Mesenchymal stem cell (in vitro differentiated cells and primary cell): ENCODE data around the gene DNAH12.

Experiments used
- DNase-seq: peaks from one replicate; pipeline ENCODE4 v3.0.0-alpha.2; 2013
- H2AFZ ChIP-seq: one replicate; pipeline ENCODE4 v1.6.1; 2013; ENCODE audit warnings: low read depth, mild to moderate bottlenecking, control low read depth, inconsistent platforms, low read length, moderate library complexity
- H2AK5ac ChIP-seq: 2 replicates; pipeline ENCODE4 v1.6.1; 2013; ENCODE audit warnings: low read length, moderate library complexity, mild to moderate bottlenecking, inconsistent platforms; ENCODE audit not compliant: severe bottlenecking
- H2BK120ac ChIP-seq: one replicate; pipeline ENCODE4 v1.6.1; 2013; ENCODE audit warnings: low read depth, mild to moderate bottlenecking, inconsistent platforms, low read length, moderate library complexity
- H2BK12ac ChIP-seq, 2 experiments: one replicate each; pipeline ENCODE4 v1.6.1; 2013; ENCODE audit warnings: inconsistent platforms in 2 of 2, low read length in 2 of 2, mild to moderate bottlenecking in 2 of 2, moderate library complexity in 2 of 2, control low read depth in 1 of 2
- H2BK15ac ChIP-seq: one replicate; pipeline ENCODE4 v1.6.1; 2013; ENCODE audit warnings: mild to moderate bottlenecking, low read depth, inconsistent platforms; ENCODE audit not compliant: poor library complexity, severe bottlenecking
- H2BK5ac ChIP-seq: 2 replicates; pipeline ENCODE4 v1.6.1; 2013; ENCODE audit warnings: low read depth, mild to moderate bottlenecking, low read length, control low read depth, inconsistent platforms; ENCODE audit not compliant: poor library complexity, severe bottlenecking
- H3K14ac ChIP-seq, 2 experiments: one replicate each; pipeline ENCODE4 v1.6.1; 2013; ENCODE audit warnings: inconsistent platforms in 2 of 2, low read length in 2 of 2, control low read depth in 1 of 2, mild to moderate bottlenecking in 1 of 2, moderate library complexity in 1 of 2
- H3K18ac ChIP-seq, 2 experiments: one replicate each; pipeline ENCODE4 v1.6.1; 2013; ENCODE audit warnings: inconsistent platforms in 2 of 2, low read length in 2 of 2, control low read depth in 1 of 2, low read depth in 1 of 2, mild to moderate bottlenecking in 1 of 2
- H3K23ac ChIP-seq, 2 experiments: one replicate each; pipeline ENCODE4 v1.6.1; 2013; ENCODE audit warnings: inconsistent platforms in 2 of 2, low read length in 2 of 2, mild to moderate bottlenecking in 2 of 2, moderate library complexity in 2 of 2, control low read depth in 1 of 2
- H3K27ac ChIP-seq: 2 replicates; pipeline ENCODE4 v1.5.1; 2013; ENCODE audit warnings: mild to moderate bottlenecking, moderate library complexity, low read length, control low read depth, inconsistent platforms; ENCODE audit not compliant: poor library complexity, severe bottlenecking
- H3K27me3 ChIP-seq, 2 experiments: 2 replicates each; pipeline versions ENCODE4 v1.6.1 to v1.7.0; 2013; ENCODE audit warnings: low read length in 2 of 2, mild to moderate bottlenecking in 2 of 2, moderate library complexity in 2 of 2, control low read depth in 1 of 2, inconsistent platforms in 1 of 2; ENCODE audit not compliant: control insufficient read depth in 1 of 2, insufficient read depth in 1 of 2
- H3K36me3 ChIP-seq, 2 experiments: 2 replicates each; pipeline versions ENCODE4 v1.6.1 to v1.7.0; 2013; ENCODE audit warnings: low read length in 2 of 2, control low read depth in 1 of 2, inconsistent platforms in 1 of 2, low read depth in 1 of 2, mild to moderate bottlenecking in 1 of 2; ENCODE audit not compliant: insufficient read depth in 2 of 2, control insufficient read depth in 1 of 2
- H3K4ac ChIP-seq, 2 experiments: one replicate each; pipeline ENCODE4 v1.6.1; 2013; ENCODE audit warnings: inconsistent platforms in 2 of 2, low read length in 2 of 2, mild to moderate bottlenecking in 2 of 2, moderate library complexity in 2 of 2, control low read depth in 1 of 2, low read depth in 1 of 2
- H3K4me1 ChIP-seq: 2 replicates; pipeline ENCODE4 v1.6.1; 2013; ENCODE audit warnings: low read depth, low read length, control low read depth; ENCODE audit not compliant: control insufficient read depth, insufficient read depth
- H3K4me2 ChIP-seq: 2 replicates; pipeline ENCODE4 v1.6.1; 2013; ENCODE audit warnings: low read length, mild to moderate bottlenecking, inconsistent platforms; ENCODE audit not compliant: poor library complexity, severe bottlenecking
- H3K4me3 ChIP-seq, 2 experiments: 2 replicates each; pipeline versions ENCODE4 v1.5.1 to v1.7.0; 2013; ENCODE audit warnings: low read length in 2 of 2, mild to moderate bottlenecking in 2 of 2, control low read depth in 1 of 2, low read depth in 1 of 2; ENCODE audit not compliant: insufficient read depth in 1 of 2
- H3K79me1 ChIP-seq: replicated peaks from 2 replicates; pipeline ENCODE4 v1.6.1; 2013; ENCODE audit warnings: mild to moderate bottlenecking, control low read depth, low read length, inconsistent platforms; ENCODE audit not compliant: poor library complexity, severe bottlenecking
- H3K9ac ChIP-seq: 2 replicates; pipeline ENCODE4 v1.7.0; 2013; ENCODE audit warnings: mild to moderate bottlenecking, low read length, moderate library complexity
- H3K9me3 ChIP-seq: 2 replicates; pipeline ENCODE4 v1.7.0; 2013; ENCODE audit warnings: mild to moderate bottlenecking, low read length; ENCODE audit not compliant: control insufficient read depth
- H4K8ac ChIP-seq: one replicate; pipeline ENCODE4 v1.6.1; 2013; ENCODE audit warnings: inconsistent platforms, mild to moderate bottlenecking, low read length, moderate library complexity
- H4K91ac ChIP-seq: one replicate; pipeline ENCODE4 v1.6.1; 2013; ENCODE audit warnings: mild to moderate bottlenecking, low read length, inconsistent platforms
- WGBS: methylation state at CpG from one replicate; pipeline ENCODE4 v1.1.7; 2013; ENCODE audit warnings: mixed read lengths; 5-methylcytosine and 5-hydroxymethylcytosine counted together

DNAH12 gene

DNA sequence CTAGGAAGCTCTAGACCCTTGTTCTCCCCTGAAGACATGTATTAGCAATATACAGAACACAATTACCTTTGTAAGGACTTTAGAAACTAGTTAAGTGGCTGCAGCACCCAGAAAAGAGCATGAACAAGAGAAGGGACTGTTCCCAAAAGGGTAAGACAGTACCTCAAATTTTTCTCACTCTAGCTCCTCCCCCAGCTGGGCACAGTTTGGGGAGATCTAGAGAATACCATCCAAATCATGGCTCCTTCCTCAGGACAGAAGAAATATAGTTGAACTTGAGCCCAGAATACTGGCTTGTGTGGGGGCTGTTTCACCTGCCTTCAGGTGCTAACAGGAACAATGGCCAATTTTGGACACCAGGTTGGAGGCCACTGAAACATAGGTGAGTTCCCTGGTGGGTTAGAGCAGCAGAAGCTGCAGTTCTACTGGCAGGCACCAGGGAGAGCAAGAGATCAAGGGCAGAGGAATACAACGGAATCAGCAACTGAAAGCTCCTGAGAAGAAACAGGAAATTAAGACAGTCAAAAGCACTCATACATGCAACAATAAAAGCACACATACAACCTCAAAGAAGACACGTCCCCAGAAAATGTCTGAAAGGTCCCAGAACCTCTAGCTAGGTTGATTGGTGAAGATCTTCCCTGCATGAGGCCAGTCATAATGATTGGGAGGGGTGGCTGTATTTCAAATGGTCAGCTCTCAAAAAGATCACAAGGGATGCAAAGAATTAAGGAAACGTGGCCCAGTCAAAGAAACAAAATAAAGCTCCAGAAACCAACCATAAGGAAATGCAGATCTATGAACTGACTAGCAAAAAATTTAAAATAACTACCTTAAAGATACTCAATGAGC is 146.7 kb downstream of the DNAH12 start:
- peak overlapping the region; percentile 42 for H3K9ac ChIP-seq
- no peak overlapping the region for H3K4me3 ChIP-seq
- H3K27ac ChIP-seq: no peak overlapping the region
- peak; percentile 65 for DNase-seq
- H3K9me3 ChIP-seq: peaks cover 4% of the 10 kb centered on the region
- no peaks in the 10 kb centered on the region for H3K27me3 ChIP-seq
- no peaks in the 10 kb centered on the region for H3K36me3 ChIP-seq
- H4K8ac ChIP-seq: no peak overlapping the region
- WGBS: 16% methylated on average over 3 of the region's 3 CpGs
- no peak overlapping the region for H3K14ac ChIP-seq
- H3K18ac ChIP-seq: no peak overlapping the region
- no peak overlapping the region for H2AFZ ChIP-seq
- H3K4ac ChIP-seq: no peak overlapping the region
- no peak overlapping the region for H3K23ac ChIP-seq
- no peak overlapping the region for H2BK5ac ChIP-seq
- no peak overlapping the region for H2BK12ac ChIP-seq
- H4K91ac ChIP-seq: no peak overlapping the region
- H2BK15ac ChIP-seq: no peak overlapping the region
- no peaks in the 10 kb centered on the region for H3K79me1 ChIP-seq
- no peaks in the 10 kb centered on the region for H3K4me1 ChIP-seq
- no peak overlapping the region for H2AK5ac ChIP-seq
- no peak overlapping the region for H3K4me2 ChIP-seq
- H2BK120ac ChIP-seq: no peak overlapping the region

- H2BK12ac ChIP-seq: no peak overlapping the region
These were observed 150.2 kb downstream of the DNAH12 start for GRCh38 chr3:57393977-57394376.

GRCh38 chr3:57391767-57392166 is 152.4 kb downstream of the DNAH12 start:
- no peak overlapping the region for H3K4me3 ChIP-seq
- no peak overlapping the region for H3K4ac ChIP-seq
- no peaks in the 10 kb centered on the region for H3K27me3 ChIP-seq
- H3K79me1 ChIP-seq: no peaks in the 10 kb centered on the region
- no peak overlapping the region for H2AK5ac ChIP-seq
- H3K4me1 ChIP-seq: no peaks in the 10 kb centered on the region
- H4K8ac ChIP-seq: no peak overlapping the region
- no peak overlapping the region for H2BK5ac ChIP-seq
- no peak overlapping the region for H2BK12ac ChIP-seq
- H3K9ac ChIP-seq: no peak overlapping the region
- H3K36me3 ChIP-seq: no peaks in the 10 kb centered on the region
- WGBS: 88% methylated on average over 5 of the region's 5 CpGs
- H3K27ac ChIP-seq: no peak overlapping the region
- no peak overlapping the region for H3K4me2 ChIP-seq
- DNase-seq: no peak
- peaks cover 4% of the 10 kb centered on the region for H3K9me3 ChIP-seq
- no peak overlapping the region for H2BK120ac ChIP-seq
- no peak overlapping the region for H4K91ac ChIP-seq
- H2BK15ac ChIP-seq: no peak overlapping the region
- no peak overlapping the region for H3K18ac ChIP-seq
- no peak overlapping the region for H3K23ac ChIP-seq
- H2AFZ ChIP-seq: no peak overlapping the region
- H3K14ac ChIP-seq: no peak overlapping the region

More at GRCh38 chr3:57393977-57394376, 150.2 kb downstream of the DNAH12 start:
- Histone ChIP-seq H4K91ac (no peak overlapping the region), H2AK5ac (no peak overlapping the region), H3K36me3 (no peaks in the 10 kb centered on the region), H3K4ac (no peak overlapping the region), H3K14ac (no peak overlapping the region), H3K79me1 (no peaks in the 10 kb centered on the region), H4K8ac (no peak overlapping the region), H3K4me1 (no peaks in the 10 kb centered on the region), H2AFZ (no peak overlapping the region), H3K4me2 (no peak overlapping the region), H2BK15ac (no peak overlapping the region), H3K23ac (no peak overlapping the region), H2BK5ac (no peak overlapping the region), H3K4me3 (no peak overlapping the region), H3K27ac (no peak overlapping the region), H3K9me3 (peaks cover 4% of the 10 kb centered on the region), H3K18ac (no peak overlapping the region), H3K27me3 (no peaks in the 10 kb centered on the region), H3K9ac (no peak overlapping the region), H2BK120ac (no peak overlapping the region)
- 89% methylated on average over 1 of the region's 3 CpGs for WGBS
- no peak for DNase-seq

DNA sequence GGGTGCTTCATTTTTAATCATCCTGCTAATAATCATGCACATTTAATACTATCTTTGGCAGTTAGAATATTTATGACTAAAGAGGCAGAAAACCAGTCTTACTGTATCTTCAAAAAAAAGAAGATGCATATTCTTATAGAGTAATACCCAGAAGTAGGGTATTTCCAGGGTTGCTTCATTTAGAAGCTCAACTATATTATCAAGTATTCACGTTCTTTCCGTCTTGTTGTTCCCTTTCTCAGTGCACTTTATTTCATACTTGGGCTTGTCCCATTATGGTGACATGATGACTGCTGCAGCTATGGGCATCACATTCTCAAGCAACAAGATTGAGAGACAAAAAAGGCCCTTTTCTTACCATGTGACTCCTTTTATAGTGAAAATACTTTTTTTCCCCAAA is 154.9 kb downstream of the DNAH12 start:
- no peak overlapping the region for H3K27ac ChIP-seq
- H3K9me3 ChIP-seq: peaks cover 4% of the 10 kb centered on the region
- H3K4me2 ChIP-seq: no peak overlapping the region
- no peaks in the 10 kb centered on the region for H3K79me1 ChIP-seq
- H2BK12ac ChIP-seq: no peak overlapping the region
- WGBS: 91% methylated on average over 2 of the region's 2 CpGs
- H2BK120ac ChIP-seq: no peak overlapping the region
- H3K36me3 ChIP-seq: no peaks in the 10 kb centered on the region
- no peak overlapping the region for H3K4ac ChIP-seq
- H3K9ac ChIP-seq: no peak overlapping the region
- H3K23ac ChIP-seq: no peak overlapping the region
- H3K18ac ChIP-seq: no peak overlapping the region
- H3K4me1 ChIP-seq: peaks cover 3% of the 10 kb centered on the region
- H4K91ac ChIP-seq: no peak overlapping the region
- no peak for DNase-seq
- H3K27me3 ChIP-seq: no peaks in the 10 kb centered on the region
- no peak overlapping the region for H2BK15ac ChIP-seq
- H2BK5ac ChIP-seq: no peak overlapping the region
- no peak overlapping the region for H3K4me3 ChIP-seq
- no peak overlapping the region for H2AFZ ChIP-seq
- no peak overlapping the region for H4K8ac ChIP-seq
- H3K14ac ChIP-seq: no peak overlapping the region
- H2AK5ac ChIP-seq: no peak overlapping the region
